AG04450 (cell line): ENCODE data around the gene MRPL52. TPM values are rescaled to one million over a fixed set of nuclear protein-coding genes. Genes with fewer than 3 reads are reported as not detected.

ENCODE experiments used
- CTCF ChIA-PET: fragments of 300-600, 350-600 bp; formaldehyde crosslinking; extraction: SDS; loops from one replicate; lab custom pipeline; 2022; ENCODE audit warnings: antibody characterized with exemption, inconsistent platforms; lab: Charles Lee
- POLR2A ChIA-PET: fragments of 350-600 bp; formaldehyde crosslinking; extraction: SDS; loops from one replicate; lab custom pipeline; 2021; ENCODE audit warnings: antibody characterized with exemption, inconsistent platforms; lab: Yijun Ruan, JAX
- DNase-seq: peaks from one replicate; pipeline ENCODE4 v3.0.0-alpha.2; 2011; ENCODE audit warnings: low read depth, low spot score
- H3K27ac ChIP-seq: one replicate; pipeline ENCODE4 v1.5.1; 2012; ENCODE audit warnings: low read depth, low read length, control low read depth
- H3K27me3 ChIP-seq: one replicate; pipeline ENCODE4 v1.6.0; 2012; ENCODE audit warnings: low read length; ENCODE audit not compliant: control insufficient read depth, insufficient read depth
- H3K4me3 ChIP-seq: 2 replicates; pipeline ENCODE4 v1.5.1; 2011; ENCODE audit warnings: mild to moderate bottlenecking, low read depth, low read length, control low read depth
- H3K9me3 ChIP-seq: 2 replicates; pipeline ENCODE4 v1.5.1; 2012; ENCODE audit warnings: low read length; ENCODE audit not compliant: control insufficient read depth, insufficient read depth
- polyA plus RNA-seq: library from polyadenylated mRNA; depleted of rRNA; stranded (reverse); fragments of >200 nt; gene quantifications from 2 replicates; pipeline ENCODE4 v1.2.3, GENCODE V29; 2011
- TF ChIP-seq, protein P1 (sequence below): IDR thresholded peaks from 2 replicates; pipeline ENCODE4 v1.5.1; 2011; ENCODE audit warnings: low read depth, low read length, control low read depth, inconsistent platforms

MRPL52 gene
- polyA plus RNA-seq, 1 experiment, result 78.1 TPM

DNA sequence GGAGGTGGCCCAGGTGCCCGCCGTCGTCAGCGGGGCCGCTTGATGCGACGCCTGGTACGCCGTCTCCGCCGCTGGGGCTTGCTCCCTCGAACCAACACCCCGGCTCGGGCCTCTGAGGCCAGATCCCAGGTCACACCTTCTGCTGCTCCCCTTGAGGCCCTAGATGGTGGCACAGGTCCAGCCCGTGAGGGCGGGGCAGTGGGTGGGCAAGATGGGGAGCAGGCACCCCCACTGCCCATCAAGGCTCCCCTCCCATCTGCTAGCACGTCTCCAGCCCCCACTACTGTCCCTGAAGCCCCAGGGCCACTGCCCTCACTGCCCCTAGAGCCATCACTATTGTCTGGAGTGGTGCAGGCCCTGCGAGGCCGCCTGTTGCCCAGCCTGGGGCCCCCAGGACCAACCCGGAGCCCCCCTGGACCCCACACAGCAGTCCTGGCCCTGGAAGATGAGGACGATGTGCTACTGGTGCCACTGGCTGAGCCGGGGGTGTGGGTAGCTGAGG lies 47.4 kb downstream of the MRPL52 start:
- no peak for DNase-seq
- Histone ChIP-seq H3K27ac (no peak overlapping the region), H3K27me3 (no peaks in the 10 kb centered on the region), H3K9me3 (no peaks in the 10 kb centered on the region; the same call in 1 of the 2 replicates), H3K4me3 (no peak overlapping the region)
- TF ChIP-seq, protein P1, sequence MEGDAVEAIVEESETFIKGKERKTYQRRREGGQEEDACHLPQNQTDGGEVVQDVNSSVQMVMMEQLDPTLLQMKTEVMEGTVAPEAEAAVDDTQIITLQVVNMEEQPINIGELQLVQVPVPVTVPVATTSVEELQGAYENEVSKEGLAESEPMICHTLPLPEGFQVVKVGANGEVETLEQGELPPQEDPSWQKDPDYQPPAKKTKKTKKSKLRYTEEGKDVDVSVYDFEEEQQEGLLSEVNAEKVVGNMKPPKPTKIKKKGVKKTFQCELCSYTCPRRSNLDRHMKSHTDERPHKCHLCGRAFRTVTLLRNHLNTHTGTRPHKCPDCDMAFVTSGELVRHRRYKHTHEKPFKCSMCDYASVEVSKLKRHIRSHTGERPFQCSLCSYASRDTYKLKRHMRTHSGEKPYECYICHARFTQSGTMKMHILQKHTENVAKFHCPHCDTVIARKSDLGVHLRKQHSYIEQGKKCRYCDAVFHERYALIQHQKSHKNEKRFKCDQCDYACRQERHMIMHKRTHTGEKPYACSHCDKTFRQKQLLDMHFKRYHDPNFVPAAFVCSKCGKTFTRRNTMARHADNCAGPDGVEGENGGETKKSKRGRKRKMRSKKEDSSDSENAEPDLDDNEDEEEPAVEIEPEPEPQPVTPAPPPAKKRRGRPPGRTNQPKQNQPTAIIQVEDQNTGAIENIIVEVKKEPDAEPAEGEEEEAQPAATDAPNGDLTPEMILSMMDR, result no peak
- POLR2A ChIA-PET, result no interaction called here
- CTCF ChIA-PET, result no interaction called here

DNA sequence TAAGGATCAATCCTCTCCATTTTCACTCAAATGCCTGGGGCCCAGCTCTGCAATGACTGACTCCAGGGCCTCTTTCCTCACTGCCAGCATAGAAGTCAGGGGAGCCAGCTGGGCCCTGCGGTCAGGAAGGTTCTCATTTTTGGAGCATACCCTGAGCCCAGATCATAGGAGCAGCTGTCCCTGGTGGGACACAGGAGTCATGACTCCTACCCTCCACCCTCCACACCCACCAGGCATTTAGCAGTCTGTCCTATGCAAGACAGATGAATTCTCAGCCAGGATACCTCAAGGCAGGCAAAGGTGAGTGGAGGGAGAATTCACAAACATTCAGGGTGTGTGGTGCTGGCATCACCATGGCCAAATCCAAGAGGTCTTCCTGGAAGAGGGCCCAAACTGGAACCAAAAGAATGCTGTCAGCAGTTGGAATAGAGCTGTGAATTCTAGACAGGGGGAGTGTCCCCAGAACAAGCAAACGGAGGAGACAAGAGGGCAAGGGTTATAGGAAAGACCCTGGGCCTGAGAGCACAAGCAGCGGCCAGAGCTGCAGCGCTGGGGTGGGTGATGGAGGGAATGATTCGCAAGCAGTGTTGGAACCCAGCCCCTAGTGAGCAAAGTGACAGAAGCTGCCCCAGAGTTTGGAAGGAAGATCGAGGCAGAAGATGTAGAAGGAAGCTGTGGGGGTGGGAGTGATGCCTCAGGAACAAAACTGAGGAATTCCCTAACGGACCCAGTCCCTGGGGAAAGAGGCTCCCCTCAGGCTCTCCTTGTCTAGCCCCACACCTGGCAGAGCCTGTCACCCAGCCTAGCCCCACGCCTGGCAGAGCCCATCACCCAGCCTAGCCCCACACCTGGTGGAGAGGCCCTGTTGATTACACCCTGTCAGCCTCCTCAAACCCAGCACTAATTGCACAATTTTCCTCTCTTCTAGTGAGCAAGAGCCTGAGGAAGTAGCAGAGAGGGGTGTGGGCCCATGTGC lies 48.9 kb downstream of the MRPL52 start:
- Histone ChIP-seq H3K4me3 (no peak overlapping the region), H3K27ac (no peak overlapping the region), H3K9me3 (no peaks in the 10 kb centered on the region), H3K27me3 (no peaks in the 10 kb centered on the region)
- TF ChIP-seq, protein P1, result no peak
- DNase-seq, result no peak
- CTCF ChIA-PET, result no interaction called here
- POLR2A ChIA-PET, result no interaction called here

DNA sequence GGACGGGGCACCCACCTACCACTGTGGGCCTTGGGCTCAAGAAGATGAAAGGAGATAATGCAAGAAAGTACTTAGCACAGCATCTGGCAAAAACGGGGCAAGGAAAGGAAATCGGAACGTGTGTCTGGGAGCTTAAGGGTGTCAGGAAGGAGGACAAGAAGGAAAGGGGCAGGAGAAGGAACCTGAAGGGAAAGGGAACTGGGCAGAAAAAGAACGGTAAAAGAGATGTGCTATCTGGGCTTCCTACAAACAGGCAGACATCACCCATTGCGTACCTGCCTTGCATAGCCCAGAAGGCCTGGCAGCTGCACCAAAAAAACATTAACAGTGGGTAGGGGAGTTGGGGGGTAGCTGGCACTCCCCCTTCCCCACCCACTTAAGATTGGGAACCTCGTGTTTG lies 52.4 kb downstream of the MRPL52 start:
- H3K9me3 ChIP-seq, result no peaks in the 10 kb centered on the region
- ChIA-PET POLR2A (interaction anchor here (0.8 kb wide), 1 partner anchor 311 kb away, joined by 10 read pairs; no protein-coding TSS in a partner anchor), CTCF (interaction anchor here (0.7 to 9.1 kb wide), 5 partner anchors 9 to 325 kb away, joined by 3 to 110 read pairs (median 6); partner anchors contain the start of gene LRP10)
- H3K27ac ChIP-seq, result no peak overlapping the region
- DNase-seq, result no peak
- H3K4me3 ChIP-seq, result no peak overlapping the region
- TF ChIP-seq, protein P1, result no peak
- no peaks in the 10 kb centered on the region for H3K27me3 ChIP-seq

DNA sequence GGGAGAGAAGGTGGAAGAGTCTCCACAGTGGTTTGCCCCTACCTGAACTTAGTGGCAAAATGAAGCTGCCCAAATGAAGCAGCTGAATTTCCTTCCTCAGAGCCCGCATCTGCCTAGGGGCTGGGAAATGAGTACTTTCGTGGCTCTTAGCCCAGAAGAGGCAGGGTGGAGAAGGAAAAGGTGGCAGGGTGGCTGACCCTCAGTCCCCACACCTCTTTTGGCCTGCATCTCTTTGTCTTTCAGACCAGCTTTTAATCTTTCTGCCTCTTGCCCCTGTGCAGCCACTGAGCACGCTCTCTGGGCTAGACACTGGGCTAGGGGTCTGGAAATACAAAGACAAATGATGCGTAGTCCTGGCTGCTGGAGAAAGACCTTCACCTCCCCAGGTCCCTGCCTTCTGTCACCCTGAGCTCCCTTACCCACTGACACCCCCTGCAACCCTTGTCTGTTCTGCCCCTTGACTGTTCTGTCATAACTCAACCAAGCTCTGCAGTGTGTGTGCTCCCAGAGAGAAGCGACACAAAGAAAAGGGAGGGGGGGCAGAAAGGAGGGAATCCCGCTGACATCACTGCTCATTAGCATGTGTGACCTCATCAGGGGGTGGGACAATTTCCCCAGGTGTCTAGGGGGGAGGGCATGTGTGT lies 53.0 kb downstream of the MRPL52 start:
- ChIA-PET POLR2A (interaction anchor here (0.6 to 0.8 kb wide), 3 partner anchors 10 to 311 kb away, joined by 3 to 10 read pairs (median 3); no protein-coding TSS in a partner anchor), CTCF (interaction anchor here (0.6 to 9.1 kb wide), 8 partner anchors 10 to 1554 kb away, joined by 3 to 110 read pairs (median 6); partner anchors contain the start of gene LRP10)

More for the DNA sequence above, 53.0 kb downstream of the MRPL52 start:
- H3K4me3 ChIP-seq, result no peak overlapping the region
- no peaks in the 10 kb centered on the region for H3K9me3 ChIP-seq
- TF ChIP-seq, protein P1, result no peak
- no peak for DNase-seq
- no peaks in the 10 kb centered on the region for H3K27me3 ChIP-seq
- H3K27ac ChIP-seq, result no peak overlapping the region
